Aorta (tissue), 5 donors: ENCODE results near the gene PHLPP1. TPM values are rescaled to one million over a fixed set of nuclear protein-coding genes. Genes with fewer than 3 reads are reported as not detected.

Source experiments
- ATAC-seq: fragments of 200-7000 bp; cut with Tn5 transposase; one replicate; pipeline ENCODE4 v1.9.1; 2022; ENCODE audit warnings: moderate library complexity; ENCODE audit not compliant: low FRiP score
- DNase-seq, 2 donors: peaks; one replicate each; pipeline ENCODE4 v3.0.0-alpha.2; 2020
- H3K27ac ChIP-seq, 2 donors: one replicate each; pipeline ENCODE4 v1.5.1; 2013; ENCODE audit warnings: low read length in 2 of 2, mild to moderate bottlenecking in 2 of 2, moderate library complexity in 2 of 2, control low read depth in 1 of 2, inconsistent platforms in 1 of 2, low read depth in 1 of 2
- H3K27me3 ChIP-seq, 2 donors: one replicate each; pipeline ENCODE4 v1.6.1; 2013; ENCODE audit warnings: control low read depth in 1 of 2, low read length in 1 of 2, mild to moderate bottlenecking in 1 of 2, moderate library complexity in 1 of 2; ENCODE audit not compliant: insufficient read depth in 2 of 2, control insufficient read depth in 1 of 2
- H3K36me3 ChIP-seq, 2 donors: one replicate each; pipeline ENCODE4 v1.6.1; 2013; ENCODE audit warnings: control low read depth in 1 of 2, low read length in 1 of 2, mild to moderate bottlenecking in 1 of 2; ENCODE audit not compliant: insufficient read depth in 2 of 2, control insufficient read depth in 1 of 2
- H3K4me1 ChIP-seq, 2 donors: one replicate each; pipeline ENCODE4 v1.6.1; 2013; ENCODE audit warnings: low read length in 2 of 2, control low read depth in 1 of 2, mild to moderate bottlenecking in 1 of 2, moderate library complexity in 1 of 2; ENCODE audit not compliant: insufficient read depth in 2 of 2, control insufficient read depth in 1 of 2
- H3K4me3 ChIP-seq, 2 donors: one replicate each; pipeline ENCODE4 v1.5.1; 2013; ENCODE audit warnings: low read length in 2 of 2, control low read depth in 1 of 2, mild to moderate bottlenecking in 1 of 2
- H3K9me3 ChIP-seq: one replicate; pipeline ENCODE4 v1.6.1; 2013; ENCODE audit warnings: mild to moderate bottlenecking, low read length; ENCODE audit not compliant: control insufficient read depth
- WGBS, 2 donors: extraction: QIAGEN DNeasy Blood & Tissue Kit; methylation state at CpG; one replicate each; pipeline ENCODE4 v1.1.7; 2013; 5-methylcytosine and 5-hydroxymethylcytosine counted together
- intact Hi-C, 2 donors: fragments of 100-400 bp; cut with DNase I; formaldehyde crosslinking; loops; one replicate each; pipeline versions ENCODE4 v1.14.2 to v1.15.0; 2022
- polyA plus RNA-seq, 2 donors: library from polyadenylated mRNA; stranded (reverse); fragments of 200-250 nt; gene quantifications; one replicate each; pipeline ENCODE4 v1.2.3, GENCODE V29; 2013
- total RNA-seq, 2 donors: library from RNA; stranded (reverse); fragmentation: NEBNext Ultra II Directional; extraction: Animal tissue kit (Norgen Biotek cat#: 25700); gene quantifications; one replicate each; pipeline ENCODE4 v1.2.1, GENCODE V29; 2021
- donor health status: healthy with polysubstance abuse.
- donor health status: Bipolar disorder and iron deficiency.
- donor health status: DM: no; HTN: no; CAD: no.
- donor health status: DM: no; HTN: no; CAD: no.
- donor health status: DM: yes; HTN: yes; CAD: no.

Gene PHLPP1
- total and polyA plus RNA-seq, 4 donors: 1.6 to 16.5 (median 8.3) TPM

DNA sequence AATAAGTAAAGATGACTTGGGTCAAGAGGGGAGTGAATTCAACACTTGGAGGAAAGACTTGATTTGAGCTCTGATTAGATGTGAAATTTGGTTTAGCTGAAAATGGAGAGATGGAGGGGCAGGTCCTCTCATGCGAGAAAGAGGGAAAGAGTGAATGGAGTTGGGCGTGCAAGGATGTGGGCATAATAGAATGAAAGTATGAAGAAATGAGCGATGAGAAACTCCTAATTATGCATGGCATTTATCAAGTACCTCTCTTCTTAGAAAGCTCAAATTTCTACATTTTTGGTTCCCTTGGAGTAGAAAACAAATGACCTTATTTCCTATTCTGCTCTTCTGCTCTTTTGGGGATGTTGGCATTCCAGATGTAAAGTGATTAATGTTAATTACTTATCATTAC is 161.5 kb downstream of the PHLPP1 start:
- Histone ChIP-seq H3K36me3 (no peaks in the 10 kb centered on the region), H3K27me3 (no peaks in the 10 kb centered on the region), H3K9me3 (no peaks in the 10 kb centered on the region), H3K27ac (no peak overlapping the region), H3K4me1 (peaks cover 3 to 5% of the 10 kb centered on the region in 2 donors), H3K4me3 (no peak overlapping the region)
- DNase-seq (no peak), ATAC-seq (no peak)
- 91 to 92% methylated on average over 3 of the region's 3 CpGs for WGBS, 2 donors
- intact Hi-C loops: loop anchor here (5.0 to 10.0 kb wide), 2 partner anchors 160 to 162 kb away; partner anchors contain the start of gene PHLPP1 (in 2 of the 2)

DNA sequence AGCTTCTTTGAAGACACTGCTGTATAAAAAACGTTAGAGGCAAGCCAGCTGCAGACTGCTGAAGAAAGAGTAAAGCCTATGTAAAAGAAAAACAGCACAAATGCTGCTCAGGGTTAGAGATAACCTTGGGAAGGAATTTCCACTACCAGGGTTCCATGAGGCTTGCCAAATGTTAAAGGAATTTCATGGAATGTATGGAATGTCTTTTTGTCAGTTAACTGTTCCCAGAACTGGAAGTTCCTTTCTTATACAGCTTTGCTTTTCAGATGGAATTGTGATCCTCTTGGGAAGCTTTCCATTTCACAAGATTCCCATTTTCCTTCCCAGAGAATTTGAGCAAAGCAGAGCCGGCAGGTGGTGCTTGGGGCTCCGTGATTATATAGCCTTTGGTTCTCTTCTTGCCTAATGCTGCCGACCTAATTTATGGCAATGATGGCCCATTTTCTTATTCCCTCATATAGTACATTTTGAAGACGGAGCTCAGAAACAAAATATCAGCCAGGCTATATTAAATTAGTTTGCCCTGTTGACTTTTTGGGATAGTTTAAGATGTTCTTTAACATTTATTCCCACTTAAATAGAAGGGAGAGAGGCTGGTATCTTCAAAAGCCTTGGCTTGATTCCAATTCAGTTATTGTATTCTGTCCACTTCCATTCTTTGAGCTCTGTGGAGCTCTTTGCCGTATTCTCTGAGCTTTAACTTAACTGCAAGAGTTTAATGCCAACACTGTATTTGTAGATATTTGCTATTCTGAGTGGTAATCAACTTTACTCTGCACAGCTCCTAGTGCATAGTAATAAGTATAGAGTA is 162.3 kb downstream of the PHLPP1 start:
- Histone ChIP-seq H3K4me3 (no peak overlapping the region), H3K4me1 (peaks cover 3 to 5% of the 10 kb centered on the region in 2 donors), H3K9me3 (no peaks in the 10 kb centered on the region), H3K27ac (no peak overlapping the region), H3K36me3 (no peaks in the 10 kb centered on the region), H3K27me3 (no peaks in the 10 kb centered on the region)
- DNase-seq (no peak), ATAC-seq (no peak)
- 14 to 18% methylated on average over 6 of the region's 6 CpGs for WGBS, 2 donors
- intact Hi-C loops: loop anchor here (5.0 to 10.0 kb wide), 2 partner anchors 160 to 163 kb away; partner anchors contain the start of gene PHLPP1 (in 2 of the 2)

DNA sequence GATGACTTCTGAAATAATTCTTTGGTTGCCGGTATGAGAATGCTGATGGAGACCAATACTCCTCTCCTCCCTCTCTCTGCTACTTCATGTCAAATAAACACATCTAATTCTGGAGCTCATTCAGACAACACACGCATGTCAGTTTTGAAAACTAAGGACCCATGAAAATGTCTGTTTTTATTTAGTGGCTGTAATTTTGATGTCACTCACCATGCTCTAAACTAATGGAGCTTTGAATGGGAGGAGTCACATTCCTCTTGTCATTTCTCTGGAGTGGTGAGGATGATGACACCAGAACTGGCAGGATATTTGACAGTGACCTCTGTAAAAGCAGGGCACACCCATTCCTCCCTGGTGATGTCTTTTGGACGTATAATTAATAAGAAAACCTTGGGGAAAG is 163.0 kb downstream of the PHLPP1 start:
- intact Hi-C loops: loop anchor here (5.0 to 10.0 kb wide), 2 partner anchors 161 to 164 kb away; partner anchors contain the start of gene PHLPP1 (in 2 of the 2)
- H3K36me3 ChIP-seq: no peaks in the 10 kb centered on the region
- H3K27ac ChIP-seq: no peak overlapping the region
- no peaks in the 10 kb centered on the region for H3K9me3 ChIP-seq
- ATAC-seq (no peak), DNase-seq (no peak)
- H3K4me1 ChIP-seq: peaks cover 3 to 5% of the 10 kb centered on the region in 2 donors
- no peaks in the 10 kb centered on the region for H3K27me3 ChIP-seq
- 80 to 82% methylated on average over 3 of the region's 3 CpGs for WGBS, 2 donors
- H3K4me3 ChIP-seq: no peak overlapping the region

DNA sequence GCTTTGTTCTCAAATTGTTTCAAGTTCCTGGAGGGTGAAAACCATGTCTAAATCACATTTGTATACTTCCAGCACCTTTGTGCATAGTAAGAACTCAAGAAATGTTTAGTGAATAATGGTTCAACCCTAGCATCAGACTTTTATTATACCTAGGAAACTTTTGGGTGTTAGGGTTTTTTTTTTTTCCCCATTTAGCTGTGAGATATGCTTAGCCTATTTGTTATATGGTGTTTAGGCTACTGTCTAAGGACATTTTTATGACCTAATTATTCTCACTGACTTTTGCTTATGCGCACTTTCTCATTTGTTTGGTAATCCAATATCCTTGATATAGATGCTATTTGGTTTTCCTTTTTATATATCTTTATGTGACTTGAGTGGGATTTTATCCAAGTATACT is 164.7 kb downstream of the PHLPP1 start:
- ATAC-seq (no peak), DNase-seq (no peak)
- 99 to 100% methylated on average over 1 of the region's 1 CpG for WGBS, 2 donors
- Histone ChIP-seq H3K9me3 (no peaks in the 10 kb centered on the region), H3K36me3 (no peaks in the 10 kb centered on the region), H3K4me1 (peaks cover 3 to 5% of the 10 kb centered on the region in 2 donors), H3K4me3 (no peak overlapping the region), H3K27ac (no peak overlapping the region), H3K27me3 (no peaks in the 10 kb centered on the region)
- intact Hi-C loops: no loop called here

DNA sequence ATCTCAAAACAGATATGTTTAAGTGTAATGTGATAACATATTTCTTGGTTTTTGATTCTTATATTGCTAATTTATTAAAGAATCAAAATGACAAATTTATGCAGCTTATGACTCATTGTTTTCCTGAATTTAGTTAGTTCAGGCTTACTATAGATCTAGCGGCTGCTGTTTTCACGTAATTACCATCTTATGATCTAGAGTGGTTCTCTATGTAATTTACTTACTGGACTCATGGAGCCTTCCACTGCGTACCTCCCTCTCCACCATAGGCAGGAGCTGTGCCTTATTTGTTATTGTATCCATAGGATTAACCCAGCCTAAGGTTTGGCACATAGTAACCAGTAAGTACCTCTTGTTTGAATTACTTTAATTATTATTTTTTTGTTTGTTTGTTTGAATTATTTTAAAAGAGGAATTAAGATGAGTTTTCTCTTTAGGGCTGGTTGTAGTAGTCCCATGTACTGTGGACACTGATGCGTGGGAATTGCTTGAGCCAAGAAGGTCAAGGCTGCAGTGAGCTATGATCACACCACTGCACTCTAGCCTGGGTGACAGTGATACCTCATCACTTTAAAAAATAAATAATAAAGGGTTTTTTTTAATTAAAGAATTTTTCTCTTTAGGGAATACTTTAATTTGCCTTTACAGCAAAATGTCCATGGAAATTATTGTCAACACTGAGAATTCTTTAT is 165.5 kb downstream of the PHLPP1 start:
- peaks cover 3 to 5% of the 10 kb centered on the region in 2 donors for H3K4me1 ChIP-seq
- WGBS, 2 donors: 98 to 100% methylated on average over 4 of the region's 4 CpGs
- DNase-seq (no peak), ATAC-seq (no peak)
- H3K36me3 ChIP-seq: no peaks in the 10 kb centered on the region
- no peak overlapping the region for H3K27ac ChIP-seq
- no peaks in the 10 kb centered on the region for H3K27me3 ChIP-seq
- intact Hi-C loops: no loop called here
- no peak overlapping the region for H3K4me3 ChIP-seq
- no peaks in the 10 kb centered on the region for H3K9me3 ChIP-seq

DNA sequence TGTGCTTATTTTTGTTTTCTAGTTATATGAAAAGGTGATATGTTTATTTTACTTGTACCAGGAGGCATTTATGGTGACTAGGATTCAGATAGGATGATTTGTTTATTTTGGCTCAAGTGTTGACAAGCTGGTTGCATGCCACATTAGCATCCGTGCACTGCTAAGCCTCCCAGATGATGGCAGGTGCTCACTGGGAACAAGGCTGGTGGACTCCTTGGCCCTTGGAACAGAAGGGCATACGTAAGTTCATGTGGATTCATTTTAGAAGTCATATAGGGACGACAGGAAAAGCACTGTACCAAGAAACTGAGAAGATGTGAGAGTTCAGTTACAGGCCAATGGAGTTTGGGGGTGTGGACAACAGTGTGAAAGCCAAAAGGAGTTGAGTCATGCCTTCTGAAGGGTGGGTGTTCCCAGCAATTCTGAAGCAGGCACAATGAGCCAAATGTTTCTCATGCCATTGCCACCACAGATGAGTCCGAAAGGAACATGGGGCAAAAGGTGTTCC is 166.2 kb downstream of the PHLPP1 start:
- 31 to 42% methylated on average over 4 of the region's 4 CpGs for WGBS, 2 donors
- peak in 1 of 2 donors; percentile 57 for DNase-seq

DNA sequence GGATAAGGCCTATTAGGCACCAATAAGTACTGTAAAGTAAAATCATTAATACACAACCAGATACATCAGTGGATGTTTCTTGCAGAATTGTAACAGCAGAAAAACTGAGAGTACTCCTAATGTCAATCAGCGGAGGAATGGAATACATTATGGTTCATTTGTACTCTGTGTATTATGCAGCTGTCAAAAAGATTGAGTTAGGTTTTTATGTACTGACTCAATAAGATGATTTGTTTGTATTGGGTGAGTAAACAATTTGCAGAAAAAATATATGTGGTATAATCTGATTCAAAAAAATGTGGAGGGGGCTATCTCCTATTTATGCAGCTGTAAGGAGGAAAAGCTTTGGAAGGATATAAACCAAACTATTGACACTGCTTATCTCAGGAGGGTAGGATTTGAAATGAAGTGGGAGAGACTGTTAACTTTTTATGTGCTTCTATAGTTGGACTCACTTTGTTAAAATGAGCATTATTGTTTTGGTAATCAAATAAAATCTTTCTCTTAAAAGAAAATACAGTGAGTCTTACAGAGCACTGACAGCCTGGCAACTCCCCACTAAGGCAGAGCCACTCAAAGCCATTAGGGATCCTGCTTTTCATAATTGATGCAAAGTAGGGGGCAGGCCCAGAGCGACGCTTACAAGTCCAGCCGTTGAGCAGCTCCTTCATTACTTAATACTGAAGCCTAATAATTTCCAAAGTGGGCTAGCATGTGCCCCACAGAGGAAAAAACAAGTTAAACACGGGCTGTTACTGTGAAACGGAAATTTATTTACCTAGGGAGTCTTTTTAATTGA is 168.8 kb downstream of the PHLPP1 start:
- H3K27ac ChIP-seq: no peak overlapping the region
- no peaks in the 10 kb centered on the region for H3K27me3 ChIP-seq
- ATAC-seq: no peak
- H3K4me1 ChIP-seq: peaks cover 0 to 3% of the 10 kb centered on the region in 2 donors
- no peaks in the 10 kb centered on the region for H3K36me3 ChIP-seq
- no peaks in the 10 kb centered on the region for H3K9me3 ChIP-seq
- 88 to 91% methylated on average over 6 of the region's 6 CpGs for WGBS, 2 donors
- intact Hi-C loops: no loop called here
- no peak for DNase-seq
- no peak overlapping the region for H3K4me3 ChIP-seq

More for the DNA sequence above, 166.2 kb downstream of the PHLPP1 start:
- H3K36me3 ChIP-seq: no peaks in the 10 kb centered on the region
- H3K27ac ChIP-seq: peak overlapping the region in 1 of 2 donors; percentile 26
- H3K9me3 ChIP-seq: no peaks in the 10 kb centered on the region
- H3K27me3 ChIP-seq: no peaks in the 10 kb centered on the region
- intact Hi-C loops: no loop called here
- no peak overlapping the region for H3K4me3 ChIP-seq
- H3K4me1 ChIP-seq: peaks cover 3 to 5% of the 10 kb centered on the region in 2 donors
- ATAC-seq: peak; percentile 78

DNA sequence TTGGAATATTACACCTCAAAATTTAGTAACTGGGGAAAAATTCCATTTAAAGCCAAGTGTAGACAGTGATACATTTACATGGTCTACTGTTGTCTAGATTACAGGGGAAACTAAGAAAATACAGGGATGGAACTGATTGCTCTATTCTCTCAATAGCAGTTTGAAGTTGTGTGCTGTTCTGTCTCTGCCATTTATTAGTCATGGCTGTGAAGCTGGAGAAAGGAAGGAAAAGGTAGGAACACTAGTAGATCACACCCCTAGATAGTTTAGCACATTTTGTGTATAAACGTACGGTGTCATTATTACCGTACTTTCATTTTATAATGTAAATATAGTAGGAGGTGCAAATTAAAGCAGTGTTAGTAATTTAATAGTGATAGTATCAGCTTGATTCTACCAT is 170.5 kb downstream of the PHLPP1 start:
- ATAC-seq (no peak), DNase-seq (no peak)
- H3K27ac ChIP-seq: no peak overlapping the region
- 95 to 96% methylated on average over 3 of the region's 3 CpGs for WGBS, 2 donors
- intact Hi-C loops: no loop called here
- no peak overlapping the region for H3K4me3 ChIP-seq
- H3K27me3 ChIP-seq: no peaks in the 10 kb centered on the region
- H3K4me1 ChIP-seq: peaks cover 0 to 3% of the 10 kb centered on the region in 2 donors
- H3K36me3 ChIP-seq: no peaks in the 10 kb centered on the region
- H3K9me3 ChIP-seq: no peaks in the 10 kb centered on the region
